HG03108 (cell line): ENCODE measurements around the gene TECPR1.

Experiments used
- ATAC-seq: cut with Tn5 transposase; IDR thresholded peaks from one replicate; pipeline ENCODE4 v1.9.1; 2021; ENCODE audit warnings: moderate library complexity; ENCODE audit not compliant: unreplicated experiment

The TECPR1 gene, protein sequence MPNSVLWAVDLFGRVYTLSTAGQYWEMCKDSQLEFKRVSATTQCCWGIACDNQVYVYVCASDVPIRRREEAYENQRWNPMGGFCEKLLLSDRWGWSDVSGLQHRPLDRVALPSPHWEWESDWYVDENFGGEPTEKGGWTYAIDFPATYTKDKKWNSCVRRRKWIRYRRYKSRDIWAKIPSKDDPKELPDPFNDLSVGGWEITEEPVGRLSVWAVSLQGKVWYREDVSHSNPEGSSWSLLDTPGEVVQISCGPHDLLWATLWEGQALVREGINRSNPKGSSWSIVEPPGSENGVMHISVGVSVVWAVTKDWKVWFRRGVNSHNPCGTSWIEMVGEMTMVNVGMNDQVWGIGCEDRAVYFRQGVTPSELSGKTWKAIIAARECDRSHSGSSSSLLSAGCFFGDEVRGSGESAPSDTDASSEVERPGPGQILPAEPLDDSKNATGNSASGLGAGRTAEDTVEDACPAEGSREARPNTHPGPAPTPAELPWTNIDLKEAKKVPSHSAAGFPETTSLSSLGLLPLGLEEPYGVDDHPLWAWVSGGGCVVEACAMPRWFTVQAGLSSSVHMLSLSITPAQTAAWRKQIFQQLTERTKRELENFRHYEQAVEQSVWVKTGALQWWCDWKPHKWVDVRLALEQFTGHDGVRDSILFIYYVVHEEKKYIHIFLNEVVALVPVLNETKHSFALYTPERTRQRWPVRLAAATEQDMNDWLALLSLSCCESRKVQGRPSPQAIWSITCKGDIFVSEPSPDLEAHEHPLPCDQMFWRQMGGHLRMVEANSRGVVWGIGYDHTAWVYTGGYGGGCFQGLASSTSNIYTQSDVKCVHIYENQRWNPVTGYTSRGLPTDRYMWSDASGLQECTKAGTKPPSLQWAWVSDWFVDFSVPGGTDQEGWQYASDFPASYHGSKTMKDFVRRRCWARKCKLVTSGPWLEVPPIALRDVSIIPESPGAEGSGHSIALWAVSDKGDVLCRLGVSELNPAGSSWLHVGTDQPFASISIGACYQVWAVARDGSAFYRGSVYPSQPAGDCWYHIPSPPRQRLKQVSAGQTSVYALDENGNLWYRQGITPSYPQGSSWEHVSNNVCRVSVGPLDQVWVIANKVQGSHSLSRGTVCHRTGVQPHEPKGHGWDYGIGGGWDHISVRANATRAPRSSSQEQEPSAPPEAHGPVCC

DNA sequence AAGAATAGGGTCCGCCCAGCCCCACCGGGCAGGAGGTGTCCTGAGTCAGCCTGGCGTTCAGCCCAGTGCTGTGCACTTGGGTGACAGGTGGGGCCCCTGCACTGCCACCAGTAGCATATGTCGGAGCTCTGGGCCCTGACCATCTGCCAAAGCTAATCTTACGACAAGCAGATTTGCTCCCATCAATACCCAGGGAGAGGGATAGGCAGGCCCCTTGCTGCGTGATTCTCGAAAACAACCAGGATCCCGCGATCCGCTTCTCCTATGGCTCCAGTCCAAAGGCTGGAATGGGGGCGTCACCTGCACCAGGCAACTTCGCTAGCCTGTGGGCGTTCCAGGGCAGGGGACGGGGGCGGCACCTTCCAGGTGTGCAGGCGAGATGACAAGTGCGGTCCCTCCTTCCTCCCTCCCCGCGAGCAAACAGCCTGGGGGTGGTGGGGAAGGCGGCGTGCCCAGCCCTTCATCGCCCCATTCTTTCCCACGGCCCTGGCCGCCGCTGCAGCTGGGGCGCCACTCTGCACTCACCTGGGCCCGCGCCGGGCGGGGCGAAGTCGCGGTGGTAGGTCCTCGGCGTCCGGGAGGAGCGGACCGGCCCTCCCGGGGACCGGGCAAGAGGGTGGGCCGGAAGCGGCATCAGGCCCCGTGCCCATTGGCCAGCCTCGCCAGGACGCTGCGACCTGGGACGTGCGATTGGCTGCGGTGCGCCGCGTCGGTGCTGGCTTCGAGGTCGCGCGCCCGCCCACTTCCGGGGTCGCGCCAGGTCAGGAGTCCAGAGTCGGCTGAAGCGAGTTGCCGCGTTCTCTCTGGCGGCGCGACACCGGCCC lies at the start of gene TECPR1:
Gene TECPR1, minus strand, starts transcription at position 632 of the 824 bp plus-strand sequence. CDS start 6,086 bp downstream, outside the sequence.
- peak; percentile 97 for ATAC-seq

DNA sequence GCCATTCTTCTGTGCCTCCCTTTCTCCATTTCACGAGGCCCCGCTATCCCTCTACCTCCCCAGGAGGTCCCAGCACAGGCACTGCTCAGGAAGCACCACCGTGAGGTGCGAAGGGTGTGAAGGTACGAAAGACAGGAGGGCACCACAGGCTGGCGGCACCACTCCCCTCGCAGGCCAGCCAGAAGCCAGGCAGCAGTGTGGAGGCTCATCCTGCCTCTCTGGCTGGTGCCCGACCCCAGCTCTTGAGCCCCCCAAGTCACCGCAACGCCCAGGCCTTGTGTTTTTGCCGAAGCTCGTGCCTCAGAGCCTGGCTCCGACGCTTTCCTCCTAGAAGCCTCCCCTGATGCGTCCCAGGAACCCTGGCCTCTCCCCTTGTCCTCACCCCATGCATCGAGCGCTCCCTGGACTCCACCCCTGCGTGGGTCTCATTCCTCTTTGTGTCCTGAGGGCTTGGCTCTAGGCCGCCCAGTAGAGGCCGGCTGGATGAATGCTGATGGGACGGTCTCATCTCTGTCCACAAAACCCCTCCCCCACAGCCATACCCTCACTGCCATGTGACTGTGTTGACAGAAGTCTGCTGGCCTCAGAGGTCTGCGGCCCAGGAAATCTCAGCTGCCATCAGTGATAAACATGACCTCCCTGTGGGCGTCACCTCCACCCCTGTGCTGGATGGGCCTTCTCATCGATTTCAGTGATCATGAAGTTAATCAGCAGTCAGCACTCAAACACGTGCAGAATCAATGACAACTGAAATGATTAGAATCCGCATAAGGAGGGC lies 48.8 kb upstream of the TECPR1 start:
- no peak for ATAC-seq

DNA sequence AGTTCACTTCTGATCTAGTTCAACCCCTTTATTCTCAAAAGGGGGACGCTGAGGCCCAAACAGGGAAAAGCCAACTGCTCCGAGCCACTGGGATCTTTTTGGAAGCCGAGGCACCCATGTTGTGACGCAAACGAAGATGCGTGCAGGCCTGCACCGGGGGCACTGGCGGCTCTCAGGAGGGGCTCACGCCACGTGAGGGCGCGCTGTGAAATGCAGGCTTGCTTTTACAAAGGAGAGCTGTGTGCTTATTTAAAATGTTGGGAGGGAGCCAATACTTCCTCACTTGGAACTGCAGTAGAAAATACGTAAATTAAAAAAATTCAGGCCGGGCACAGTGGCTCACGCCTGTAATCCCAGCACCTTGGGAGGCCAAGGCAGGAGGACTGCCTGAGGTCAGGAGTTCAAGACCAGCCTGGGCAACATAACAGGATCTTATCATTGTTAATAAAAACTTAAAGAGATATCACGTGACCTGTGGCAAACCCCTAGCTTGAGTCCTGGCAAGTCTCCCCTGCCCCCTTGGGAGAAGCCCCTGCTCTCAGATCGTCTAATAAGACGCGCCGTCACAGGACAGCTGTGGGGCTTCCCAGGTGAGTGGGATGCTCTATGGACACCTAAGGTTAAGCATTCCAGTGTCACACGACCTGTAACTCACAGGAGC lies 45.7 kb upstream of the TECPR1 start:
- no peak for ATAC-seq

DNA sequence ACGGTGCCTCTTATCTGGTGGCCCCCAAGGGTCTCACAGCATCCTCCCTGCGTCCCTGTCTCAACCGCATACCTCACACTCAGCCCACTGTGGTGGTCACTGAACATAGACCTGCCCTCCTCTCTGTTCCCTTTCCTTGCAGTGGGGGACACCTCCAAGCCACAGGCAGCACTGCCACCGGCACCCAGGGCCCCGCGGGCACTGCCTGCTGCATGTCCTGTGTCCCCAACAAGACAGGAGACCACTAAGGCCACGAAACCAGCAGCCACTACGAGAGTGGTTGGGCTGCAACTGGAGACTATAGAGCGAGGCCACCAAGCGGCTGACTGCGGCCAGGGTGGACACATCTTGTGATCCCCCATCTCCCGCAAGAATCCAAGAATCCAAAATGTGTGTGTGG lies 44.8 kb upstream of the TECPR1 start:
- ATAC-seq, result no peak

DNA sequence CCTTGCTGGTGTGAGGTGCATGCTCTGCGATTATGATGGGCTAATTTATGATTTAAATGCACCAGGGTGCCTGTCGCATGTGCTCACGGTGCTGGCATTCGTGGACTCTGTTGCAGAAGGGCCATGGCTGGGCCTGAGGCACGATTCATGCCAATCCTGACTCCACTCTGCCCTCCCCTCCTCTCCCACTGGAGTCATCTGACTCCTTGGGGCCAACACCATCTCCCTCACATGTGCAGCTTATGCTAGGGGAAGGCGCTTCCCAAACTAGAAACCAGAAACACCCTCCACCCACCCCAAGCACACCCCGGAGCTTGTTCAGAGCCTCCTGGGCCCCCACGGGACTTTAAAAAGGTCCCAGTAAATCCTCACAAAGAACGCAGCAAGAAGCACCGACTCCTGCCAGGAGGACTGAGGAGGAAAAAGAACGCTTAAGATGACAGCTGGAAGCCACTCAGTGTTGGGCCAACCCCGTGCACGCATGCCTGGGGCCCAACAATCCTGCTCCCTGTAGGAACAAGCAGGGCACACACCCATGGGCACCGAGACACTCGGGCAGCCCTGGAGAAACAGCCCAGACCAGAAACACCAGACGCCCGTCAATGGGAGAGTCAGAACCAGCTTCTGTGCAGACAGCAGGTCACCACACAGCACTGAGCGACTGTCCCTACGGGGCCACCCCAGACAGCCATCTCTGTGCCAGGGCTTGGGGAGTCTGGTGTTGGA lies 43.6 kb upstream of the TECPR1 start:
- ATAC-seq, result no peak

DNA sequence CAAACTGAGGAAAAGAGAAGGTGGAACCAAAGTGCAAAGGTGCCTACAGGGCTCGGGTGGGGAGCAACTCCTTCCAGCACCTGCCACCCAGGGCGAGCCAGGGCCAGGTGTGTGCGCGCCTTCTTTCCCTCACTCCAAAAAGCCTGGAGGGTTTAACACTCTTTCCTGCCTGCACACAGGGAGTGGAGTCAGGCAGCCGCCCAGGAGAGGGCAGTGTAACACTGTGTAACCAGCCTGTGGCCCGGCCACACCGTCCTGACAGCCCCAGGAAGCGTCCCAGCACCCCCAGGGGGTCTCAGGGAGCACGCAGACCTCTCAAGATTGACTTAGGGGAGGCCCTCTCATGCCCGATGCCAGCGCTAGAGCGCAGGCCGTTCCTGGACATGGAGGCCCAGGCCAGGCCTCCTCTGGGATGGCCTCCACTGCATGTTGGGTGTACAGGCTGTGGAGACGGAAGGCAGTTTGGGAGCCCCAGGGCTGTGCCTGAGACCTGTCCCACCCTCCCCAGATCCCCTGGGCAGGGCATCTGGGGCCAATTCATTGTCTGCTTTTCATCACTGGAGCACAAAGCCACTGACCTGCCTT lies 42.9 kb upstream of the TECPR1 start:
- peak; percentile 59 for ATAC-seq

DNA sequence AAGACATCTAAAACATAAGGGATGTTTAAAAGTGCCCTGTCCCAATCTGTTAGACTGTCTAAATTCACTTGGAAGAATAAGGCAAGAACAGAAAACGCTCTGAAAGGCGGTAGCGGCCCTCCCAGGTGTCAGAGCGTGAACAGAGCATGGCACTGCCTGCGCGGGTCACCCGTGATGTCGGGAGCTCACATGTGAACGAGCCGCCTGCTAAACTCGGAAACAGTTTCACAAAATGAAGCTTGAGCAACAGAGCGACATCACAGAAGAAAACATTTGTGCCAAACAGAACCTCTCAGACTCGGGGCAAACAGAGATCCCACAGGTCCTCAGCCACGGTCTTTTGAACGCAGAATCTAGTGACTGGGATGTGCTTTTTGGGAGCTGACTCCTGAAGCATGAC lies 42.3 kb upstream of the TECPR1 start:
- ATAC-seq, result no peak

DNA sequence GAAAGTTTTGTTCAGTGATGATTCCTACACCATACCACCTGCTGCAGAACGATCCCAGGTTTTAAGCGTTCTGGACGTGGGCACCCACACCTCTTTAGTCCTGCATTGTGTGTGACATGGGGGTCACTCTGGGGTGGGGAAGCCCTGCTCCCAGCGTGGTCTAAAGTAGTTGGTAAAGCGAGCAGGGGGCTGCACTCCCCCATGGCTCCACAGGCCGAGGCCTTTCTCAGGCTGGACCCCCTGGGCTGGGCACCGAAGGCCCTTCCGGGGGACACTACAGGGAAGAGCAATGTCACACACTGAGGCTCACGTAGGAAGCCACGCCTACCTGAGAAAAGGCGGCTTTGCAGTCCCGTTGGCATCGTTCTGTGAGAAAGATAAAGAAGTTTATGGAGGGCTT lies 41.7 kb upstream of the TECPR1 start:
- no peak for ATAC-seq

DNA sequence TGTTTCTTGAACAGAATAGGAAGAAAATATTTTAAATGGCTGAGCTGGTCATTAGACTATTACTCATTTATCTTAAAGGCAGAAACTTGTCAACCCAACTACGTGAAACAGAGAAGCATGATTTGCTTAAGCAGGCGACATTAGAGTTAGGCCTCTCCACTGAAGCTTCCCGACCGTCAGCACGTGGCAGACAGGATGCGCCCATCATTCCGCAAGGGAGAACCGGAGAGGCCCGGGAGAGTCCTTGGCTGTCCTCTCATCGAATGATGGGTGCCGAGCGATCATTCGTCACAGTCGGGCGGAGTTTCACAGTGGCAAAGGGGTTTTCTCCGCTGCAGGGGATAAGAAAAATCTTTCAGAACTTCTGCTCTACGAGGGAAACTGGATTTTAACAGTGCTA lies 41.2 kb upstream of the TECPR1 start:
- ATAC-seq, result no peak

DNA sequence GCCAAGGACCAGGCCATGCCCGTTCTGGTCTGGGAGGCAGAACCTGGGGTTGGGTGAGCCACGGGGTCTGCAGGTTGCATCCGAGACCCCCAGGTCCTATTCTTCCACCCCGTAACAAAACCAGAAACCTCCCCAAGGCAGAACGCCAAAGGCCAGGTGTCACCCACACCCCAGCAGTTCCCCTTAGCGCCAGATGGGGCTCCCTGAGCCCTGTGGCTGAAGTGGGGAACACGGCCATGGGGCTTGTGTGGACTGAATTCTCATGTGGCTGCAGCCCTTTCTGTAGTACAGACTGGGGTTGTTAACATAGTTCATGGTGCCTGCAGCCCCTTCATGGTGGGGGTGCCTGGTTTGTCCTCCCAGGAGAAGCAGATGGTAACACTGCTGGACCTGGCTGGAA lies 39.7 kb upstream of the TECPR1 start:
- no peak for ATAC-seq

DNA sequence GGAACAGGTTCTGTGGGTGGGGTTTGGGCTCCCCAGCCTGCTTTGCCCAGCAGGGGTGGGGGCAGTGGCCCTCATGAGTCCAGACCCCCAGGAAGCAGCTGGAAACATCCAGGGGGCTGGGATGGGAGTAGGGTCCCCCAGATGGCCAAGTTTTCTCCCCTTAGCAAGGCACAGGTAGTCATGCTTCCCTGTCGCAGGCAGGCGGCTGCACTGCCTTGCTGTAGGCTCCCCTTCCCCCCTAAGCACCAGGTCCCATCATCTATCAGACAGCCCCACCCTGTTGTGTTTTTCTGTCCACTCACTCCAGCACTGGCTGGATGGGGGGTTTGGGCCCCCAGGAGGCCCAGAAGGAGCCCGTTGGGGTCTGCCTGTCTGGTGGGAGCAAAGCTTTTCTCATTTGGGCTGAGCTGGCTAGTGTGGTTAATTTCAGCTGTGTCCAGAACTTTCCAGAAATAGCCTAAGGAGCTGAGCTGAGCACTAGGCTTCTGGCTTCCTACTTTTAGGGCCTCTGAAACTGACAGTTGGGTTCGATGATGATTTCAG lies 37.4 kb upstream of the TECPR1 start:
- no peak for ATAC-seq

DNA sequence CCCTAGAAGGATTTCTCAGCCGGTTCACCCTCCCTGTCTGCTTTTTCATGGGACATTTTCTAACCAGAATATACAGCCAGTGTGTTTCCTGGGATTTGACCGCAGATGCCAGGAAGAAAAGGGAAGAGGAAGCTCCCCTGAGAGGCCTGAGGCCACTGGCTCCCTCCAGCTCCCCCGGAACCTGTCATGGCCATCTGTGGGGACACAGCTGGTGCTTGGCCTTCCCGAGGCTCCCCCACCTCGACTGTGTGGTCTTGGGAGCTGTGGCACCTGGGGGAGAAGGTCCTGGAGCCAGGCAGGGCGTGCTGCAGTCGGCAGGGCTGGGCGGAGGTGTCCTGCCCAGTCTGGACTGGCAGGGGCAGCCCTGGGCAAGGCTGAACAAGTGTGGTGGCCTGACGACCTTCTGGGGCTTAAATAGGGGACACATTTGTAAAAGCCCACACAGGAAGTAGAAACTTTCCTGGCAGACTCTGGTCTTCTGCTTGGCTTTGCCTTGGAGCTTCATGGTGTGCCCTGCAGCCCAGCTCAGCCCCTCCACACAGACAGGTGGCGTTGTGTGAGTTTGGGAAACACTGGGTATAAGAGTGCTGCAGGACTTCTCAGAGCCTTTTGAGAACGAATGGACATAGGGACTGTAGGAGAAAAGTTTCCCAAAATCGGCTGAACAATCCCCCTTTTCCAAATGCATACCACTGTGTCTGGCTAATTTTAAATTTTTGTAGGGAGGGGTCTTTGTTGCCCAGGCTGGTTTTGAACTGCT lies 36.2 kb upstream of the TECPR1 start:
- ATAC-seq, result no peak

DNA sequence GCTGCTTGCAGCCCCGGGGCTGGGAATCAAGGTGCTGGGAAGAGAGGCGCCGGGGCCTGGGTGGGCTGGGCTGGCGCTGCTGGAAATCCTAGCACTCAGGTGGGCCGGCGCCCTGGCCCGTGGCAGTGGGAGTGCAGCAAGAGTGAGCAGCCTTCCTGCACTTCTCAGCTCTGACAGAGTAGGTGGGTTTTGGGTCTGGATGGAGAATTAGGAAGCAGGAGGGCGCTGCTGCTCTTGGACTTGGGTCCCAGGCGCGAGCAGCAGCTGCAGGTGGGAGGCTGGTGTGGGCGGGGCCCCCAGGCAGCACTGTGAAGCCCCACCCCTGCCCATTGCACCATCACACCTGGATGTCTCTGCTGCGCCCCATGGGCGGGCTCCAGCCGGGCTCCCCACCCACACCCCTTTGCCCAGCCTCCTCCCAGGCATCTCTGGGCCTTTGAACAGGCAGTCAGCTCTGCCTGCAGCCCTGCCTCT lies 35.5 kb upstream of the TECPR1 start:
- ATAC-seq, result no peak

DNA sequence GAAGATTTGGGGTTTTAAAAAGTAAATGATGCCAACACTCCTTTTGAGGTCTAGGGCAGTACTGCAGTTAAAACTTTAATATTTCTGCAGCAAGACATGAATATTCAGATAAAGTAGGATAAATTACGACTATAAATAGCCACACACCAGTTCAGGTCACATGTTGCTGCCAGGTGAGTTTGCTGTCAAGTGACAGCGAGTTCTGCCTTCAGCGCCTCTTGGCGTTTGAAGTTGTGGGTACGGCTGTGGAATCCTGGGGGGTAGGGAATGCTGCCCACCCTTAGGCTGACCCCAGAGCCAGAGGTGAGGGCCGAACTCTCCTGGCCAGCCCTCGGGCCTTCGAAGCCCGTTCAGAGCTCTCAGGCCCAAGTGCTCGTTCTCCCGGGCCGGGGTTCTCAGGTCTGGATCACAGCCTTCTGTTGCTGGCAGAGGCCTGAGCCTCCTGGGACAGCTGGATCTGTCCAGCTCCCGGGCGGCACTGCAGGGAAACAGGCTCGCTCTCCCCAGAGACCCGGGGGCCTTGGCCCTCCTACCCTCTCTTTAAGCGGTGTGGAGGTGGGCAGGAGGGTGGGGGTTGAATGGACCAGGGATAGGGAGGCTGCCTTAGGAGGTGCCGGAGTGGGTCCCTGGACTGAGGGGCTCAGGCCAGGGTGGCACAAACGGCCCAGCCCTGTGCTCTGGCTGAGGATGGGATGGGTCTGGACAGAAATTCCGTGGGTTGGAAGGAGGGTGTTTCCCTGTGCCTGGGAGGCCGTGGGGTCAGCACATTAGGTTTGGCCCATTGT lies 34.9 kb upstream of the TECPR1 start:
- ATAC-seq, result no peak

DNA sequence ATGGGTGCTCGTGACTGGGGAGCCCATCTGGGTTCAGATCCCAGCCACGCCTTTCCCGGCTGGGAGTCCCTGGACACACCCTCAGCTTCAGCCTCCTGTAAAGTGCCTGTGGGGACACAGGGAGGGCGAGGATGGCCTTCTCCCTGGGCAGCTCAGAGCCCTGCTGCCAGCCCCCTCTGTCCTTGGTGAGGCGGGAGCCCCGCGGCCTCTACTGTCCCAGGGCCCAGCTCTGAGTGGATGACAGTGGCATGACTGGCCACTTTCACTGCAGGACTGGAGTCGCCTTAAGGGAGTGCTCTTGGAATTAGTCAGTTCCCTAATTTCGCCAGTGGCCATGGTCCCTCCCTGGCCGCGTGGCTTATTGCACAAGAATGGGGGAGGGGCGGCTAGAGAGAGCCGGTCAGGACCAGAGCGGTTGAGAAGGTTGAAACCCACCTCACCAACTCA lies 34.1 kb upstream of the TECPR1 start:
- ATAC-seq, result no peak
